Endometrial microvascular endothelial cells (primary cell): Measurements from ENCODE around the gene NOL4. TPM values are rescaled to one million over a fixed set of nuclear protein-coding genes. Genes with fewer than 3 reads are reported as not detected.
"Not testable (repeated sequence)": the region's sequence is repeated elsewhere in the genome, so short reads cannot be mapped to it uniquely, and the experiment has no call there.

Experiments used
- in situ Hi-C: cut with HindIII; loops from 2 replicates; pipeline ENCODE4 v1.10.0; 2017; ENCODE audit warnings: low sequenced_read_pairs, low pct_unique_long_range_greater_than_20kb; ENCODE audit errors: inconsistent ontology term
- total RNA-seq: library from RNA; depleted of rRNA; stranded (reverse); fragments of >200 nt; gene quantifications from one replicate; pipeline ENCODE4 v1.2.3, GENCODE V29; 2015; ENCODE audit errors: inconsistent ontology term

Gene NOL4
- total RNA-seq, result not detected

GRCh38 chr18:34224423-34225217 is at the start of gene NOL4:
Gene NOL4, minus strand, starts transcription at chr18:34224913. Its CDS starts 1,660 bp downstream, at chr18:34223253.
- in situ Hi-C loops, result no loop called here

GRCh38 chr18:34266029-34266428 is 41.3 kb upstream of the NOL4 start:
- in situ Hi-C loops, result not testable (repeated sequence)

- in situ Hi-C loops, result no loop called here
Measured at GRCh38 chr18:34261865-34262780, 37.4 kb upstream of the NOL4 start.

- in situ Hi-C loops, result no loop called here
Measured at GRCh38 chr18:34258176-34258575, 33.5 kb upstream of the NOL4 start.

GRCh38 chr18:34251919-34252318 is 27.2 kb upstream of the NOL4 start:
- in situ Hi-C loops, result no loop called here

- in situ Hi-C loops, result no loop called here
Measured at GRCh38 chr18:34248727-34249126, 24.0 kb upstream of the NOL4 start.

- in situ Hi-C loops, result no loop called here
Measured at GRCh38 chr18:34242739-34243138, 18.0 kb upstream of the NOL4 start.

GRCh38 chr18:34233781-34234388 is 9.2 kb upstream of the NOL4 start:
- in situ Hi-C loops, result not testable (repeated sequence)

- in situ Hi-C loops, result no loop called here
Measured at GRCh38 chr18:34225218-34225553, 473 bp upstream of the NOL4 start.

GRCh38 chr18:34223893-34224422 is 755 bp downstream of the NOL4 start:
- in situ Hi-C loops, result no loop called here

- in situ Hi-C loops, result no loop called here
Measured at GRCh38 chr18:34223164-34223892, 1.4 kb downstream of the NOL4 start.

- in situ Hi-C loops, result no loop called here
Measured at GRCh38 chr18:34222307-34223163, 2.2 kb downstream of the NOL4 start.

GRCh38 chr18:34221971-34222306 is 2.8 kb downstream of the NOL4 start:
- in situ Hi-C loops, result no loop called here

GRCh38 chr18:34220081-34220815 is 4.5 kb downstream of the NOL4 start:
- in situ Hi-C loops, result no loop called here

- in situ Hi-C loops, result no loop called here
Measured at GRCh38 chr18:34219651-34220050, 5.1 kb downstream of the NOL4 start.

GRCh38 chr18:34212511-34212910 is 12.2 kb downstream of the NOL4 start:
- in situ Hi-C loops, result no loop called here

GRCh38 chr18:34207344-34207851 is 17.3 kb downstream of the NOL4 start:
- in situ Hi-C loops, result no loop called here
